Activated T-helper 1 cell treated with Interleukin-2 at 50 U/mL for 16 hours (primary cell): ENCODE results near the gene C2.
"Not testable (repeated sequence)": the region's sequence is repeated elsewhere in the genome, so short reads cannot be mapped to it uniquely, and the experiment has no call there.

Source experiments
- DNase-seq: peaks from one replicate; pipeline ENCODE4 v3.0.0-alpha.2; 2020; ENCODE audit warnings: low read depth

C2 gene

DNA sequence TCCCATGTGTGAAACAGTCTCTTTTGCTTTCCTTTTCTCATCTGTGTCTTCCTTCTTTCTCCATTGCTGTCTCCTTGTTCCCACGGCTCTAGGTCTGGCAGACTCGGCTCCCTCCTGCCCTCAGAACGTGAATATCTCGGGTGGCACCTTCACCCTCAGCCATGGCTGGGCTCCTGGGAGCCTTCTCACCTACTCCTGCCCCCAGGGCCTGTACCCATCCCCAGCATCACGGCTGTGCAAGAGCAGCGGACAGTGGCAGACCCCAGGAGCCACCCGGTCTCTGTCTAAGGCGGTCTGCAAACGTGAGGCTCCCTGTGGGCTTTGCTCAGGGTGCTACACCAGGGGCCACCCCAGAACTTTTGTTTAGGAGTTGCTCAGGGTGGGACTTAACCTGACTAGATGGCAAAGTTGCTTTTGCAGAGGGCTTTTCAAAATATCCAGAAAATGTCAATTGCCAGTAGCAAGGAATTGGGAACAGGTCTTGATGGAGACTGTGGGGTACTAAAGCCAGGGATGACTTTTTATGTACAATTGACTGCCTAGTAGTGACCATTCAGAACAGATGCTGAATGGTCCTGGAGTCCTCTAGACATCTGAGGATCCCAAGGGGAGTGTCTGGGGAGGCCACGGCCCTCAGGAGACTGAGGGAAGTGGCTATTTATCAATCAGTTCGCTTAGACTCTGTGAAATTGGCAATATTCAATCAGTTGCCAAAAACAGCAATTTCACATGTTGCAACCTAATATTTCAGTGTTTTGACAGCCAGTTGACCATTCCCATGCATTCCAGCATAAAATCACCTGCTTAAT, 550 bp downstream of the C2 start:
- DNase-seq = no peak

DNA sequence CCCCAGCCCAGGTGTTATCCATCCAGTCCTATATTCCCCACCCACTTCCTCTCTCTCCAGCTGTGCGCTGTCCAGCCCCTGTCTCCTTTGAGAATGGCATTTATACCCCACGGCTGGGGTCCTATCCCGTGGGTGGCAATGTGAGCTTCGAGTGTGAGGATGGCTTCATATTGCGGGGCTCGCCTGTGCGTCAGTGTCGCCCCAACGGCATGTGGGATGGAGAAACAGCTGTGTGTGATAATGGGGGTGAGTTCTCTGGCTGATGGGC, 1.1 kb downstream of the C2 start:
- DNase-seq = no peak

GRCh38 chr6:31930962-31931361, 3.4 kb downstream of the C2 start:
- no peak for DNase-seq

DNA sequence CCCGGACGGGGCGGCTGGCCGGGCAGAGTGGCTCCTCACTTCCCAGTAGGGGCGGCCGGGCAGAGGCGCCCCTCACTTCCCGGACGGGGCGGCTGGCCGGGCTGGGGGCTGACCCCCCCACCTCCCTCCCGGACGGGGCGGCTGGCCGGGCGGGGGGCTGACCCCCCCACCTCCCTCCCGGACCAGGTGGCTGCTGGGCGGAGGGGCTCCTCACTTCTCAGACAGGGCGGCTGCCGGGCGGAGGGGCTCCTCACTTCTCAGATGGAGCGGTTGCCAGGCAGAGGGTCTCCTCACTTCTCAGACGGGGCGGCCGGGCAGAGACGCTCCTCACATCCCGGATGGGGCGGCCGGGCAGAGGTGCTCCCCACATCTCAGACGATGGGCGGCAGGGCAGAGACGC, 4.6 kb downstream of the C2 start:
- not testable (repeated sequence) for DNase-seq

- no peak for DNase-seq
Measured at GRCh38 chr6:31933537-31933936, 6.0 kb downstream of the C2 start.

- no peak for DNase-seq
Measured at GRCh38 chr6:31935021-31935420, 7.5 kb downstream of the C2 start.

DNA sequence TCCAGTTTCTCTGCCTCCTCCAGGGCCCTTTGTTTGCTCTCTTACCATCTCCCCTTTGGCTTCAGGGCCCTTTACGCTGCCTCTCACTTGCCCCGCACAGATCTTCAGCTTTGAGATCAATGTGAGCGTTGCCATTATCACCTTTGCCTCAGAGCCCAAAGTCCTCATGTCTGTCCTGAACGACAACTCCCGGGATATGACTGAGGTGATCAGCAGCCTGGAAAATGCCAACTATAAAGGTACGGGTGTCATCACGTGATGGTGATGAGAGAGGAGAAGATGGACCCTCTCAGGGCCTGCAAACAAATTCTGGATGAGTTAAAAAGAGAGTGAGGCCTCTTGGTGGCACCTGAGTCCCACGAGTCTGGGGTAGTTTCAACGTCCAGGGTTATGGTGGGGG, 8.3 kb downstream of the C2 start:
- DNase-seq = no peak

DNA sequence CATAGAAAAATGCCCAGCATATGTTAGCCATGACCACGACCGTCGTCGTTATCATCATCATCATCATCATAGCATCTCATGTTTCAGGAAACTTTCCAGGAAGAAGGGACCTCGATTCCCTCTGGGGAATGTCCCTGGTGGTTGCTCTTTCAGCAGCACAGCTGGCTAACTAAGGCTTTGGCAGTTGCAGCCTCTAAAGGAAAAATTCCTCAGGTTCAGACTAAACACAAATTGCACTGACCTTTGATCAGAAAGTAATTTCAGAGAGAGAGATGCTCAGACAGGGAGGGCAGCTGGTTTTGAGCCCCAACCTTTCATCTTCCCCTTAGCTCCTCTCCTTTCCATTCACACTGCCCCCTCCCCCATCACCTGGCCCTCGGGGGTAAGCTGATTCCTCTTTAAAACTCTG, 12.7 kb downstream of the C2 start:
- no peak for DNase-seq

GRCh38 chr6:31943742-31944141, 16.2 kb downstream of the C2 start:
- no peak for DNase-seq

DNA sequence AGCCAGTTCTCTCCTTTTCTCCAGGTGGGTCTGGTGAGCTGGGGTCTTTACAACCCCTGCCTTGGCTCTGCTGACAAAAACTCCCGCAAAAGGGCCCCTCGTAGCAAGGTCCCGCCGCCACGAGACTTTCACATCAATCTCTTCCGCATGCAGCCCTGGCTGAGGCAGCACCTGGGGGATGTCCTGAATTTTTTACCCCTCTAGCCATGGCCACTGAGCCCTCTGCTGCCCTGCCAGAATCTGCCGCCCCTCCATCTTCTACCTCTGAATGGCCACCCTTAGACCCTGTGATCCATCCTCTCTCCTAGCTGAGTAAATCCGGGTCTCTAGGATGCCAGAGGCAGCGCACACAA, 17.6 kb downstream of the C2 start:
- DNase-seq = no peak

GRCh38 chr6:31945507-31946369, 18.2 kb downstream of the C2 start, which contains the start of gene CFB:
TSS of gene CFB (plus strand) at chr6:31946095. CDS start at chr6:31946222, 127 bp downstream.
- DNase-seq = no peak

GRCh38 chr6:31946370-31946885, 18.9 kb downstream of the C2 start:
- DNase-seq = no peak

DNA sequence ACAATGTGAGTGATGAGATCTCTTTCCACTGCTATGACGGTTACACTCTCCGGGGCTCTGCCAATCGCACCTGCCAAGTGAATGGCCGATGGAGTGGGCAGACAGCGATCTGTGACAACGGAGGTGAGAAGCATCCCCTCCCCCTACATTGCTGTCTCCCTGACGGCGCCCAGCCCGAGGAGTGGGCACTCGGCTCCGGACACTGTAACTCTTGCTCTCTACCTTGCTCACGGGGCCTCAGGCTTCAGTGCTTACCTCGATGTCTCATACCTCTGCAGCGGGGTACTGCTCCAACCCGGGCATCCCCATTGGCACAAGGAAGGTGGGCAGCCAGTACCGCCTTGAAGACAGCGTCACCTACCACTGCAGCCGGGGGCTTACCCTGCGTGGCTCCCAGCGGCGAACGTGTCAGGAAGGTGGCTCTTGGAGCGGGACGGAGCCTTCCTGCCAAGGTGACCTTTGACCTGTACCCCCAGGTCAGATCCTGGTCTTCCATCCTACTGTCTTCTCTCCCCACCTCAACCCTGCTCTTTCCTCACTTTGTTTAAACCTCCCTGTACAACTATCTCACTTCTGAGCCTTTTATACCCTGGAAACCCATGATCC, 19.7 kb downstream of the C2 start:
- DNase-seq = no peak

- no peak for DNase-seq
Measured at GRCh38 chr6:31947864-31948263, 20.3 kb downstream of the C2 start.

- DNase-seq = no peak
Measured at GRCh38 chr6:31948306-31948705, 20.8 kb downstream of the C2 start.

- no peak for DNase-seq
Measured at GRCh38 chr6:31948753-31949413, 21.4 kb downstream of the C2 start.

DNA sequence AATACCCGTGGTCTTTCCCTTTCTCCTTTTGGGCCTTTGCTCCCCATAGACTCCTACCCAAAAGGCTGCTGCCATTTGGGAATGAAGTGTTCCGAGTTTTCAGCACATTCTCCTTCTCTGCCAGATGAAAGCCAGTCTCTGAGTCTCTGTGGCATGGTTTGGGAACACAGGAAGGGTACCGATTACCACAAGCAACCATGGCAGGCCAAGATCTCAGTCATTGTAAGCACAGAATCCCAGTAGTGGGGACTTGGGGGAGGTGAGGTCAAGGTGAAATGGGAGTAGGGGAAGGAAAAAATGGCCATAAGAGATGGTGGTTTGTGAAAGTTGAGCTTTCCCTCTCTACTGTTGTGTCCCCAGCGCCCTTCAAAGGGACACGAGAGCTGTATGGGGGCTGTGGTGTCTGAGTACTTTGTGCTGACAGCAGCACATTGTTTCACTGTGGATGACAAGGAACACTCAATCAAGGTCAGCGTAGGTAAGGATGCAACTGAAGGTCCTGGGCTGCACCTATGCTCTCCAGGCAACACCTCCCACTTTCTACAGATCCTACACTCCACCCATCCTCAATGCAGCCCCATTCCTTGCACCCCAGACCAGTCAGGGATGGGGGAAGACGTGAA, 22.5 kb downstream of the C2 start:
- DNase-seq = no peak

- no peak for DNase-seq
Measured at GRCh38 chr6:31952140-31952805, 24.8 kb downstream of the C2 start.

GRCh38 chr6:31952890-31953289, 25.4 kb downstream of the C2 start:
- no peak for DNase-seq

DNA sequence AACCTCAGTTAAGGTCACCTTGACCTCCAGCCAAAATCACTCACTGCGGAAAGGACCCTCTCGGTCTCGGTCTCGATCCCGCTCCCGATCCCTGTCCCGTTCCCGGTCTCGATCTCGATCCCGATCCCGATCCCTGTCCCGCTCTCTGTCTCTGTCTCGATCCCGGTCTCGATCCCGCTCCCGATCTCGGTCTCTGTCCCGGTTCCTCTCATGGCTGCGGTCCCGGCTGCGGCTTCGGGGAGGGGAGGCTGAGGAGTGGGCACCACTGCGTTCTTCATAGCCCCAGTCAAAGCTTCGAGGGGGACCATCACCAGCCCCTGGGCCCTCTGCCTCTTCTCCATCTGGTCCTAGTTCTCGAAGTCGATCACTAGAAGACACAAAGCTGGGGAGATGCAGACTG, 27.0 kb downstream of the C2 start:
- DNase-seq = no peak

- DNase-seq = no peak
Measured at GRCh38 chr6:31956796-31957195, 29.3 kb downstream of the C2 start.

GRCh38 chr6:31958412-31958740, 30.9 kb downstream of the C2 start:
- DNase-seq = no peak
